ENCODE data around the gene ZNF467. TPM values are rescaled to one million over a fixed set of nuclear protein-coding genes. Genes with fewer than 3 reads are reported as not detected.

Gene ZNF467
- total RNA-seq, 2 donors from 2014 or later: 0.42 TPM; not detected in 1

DNA sequence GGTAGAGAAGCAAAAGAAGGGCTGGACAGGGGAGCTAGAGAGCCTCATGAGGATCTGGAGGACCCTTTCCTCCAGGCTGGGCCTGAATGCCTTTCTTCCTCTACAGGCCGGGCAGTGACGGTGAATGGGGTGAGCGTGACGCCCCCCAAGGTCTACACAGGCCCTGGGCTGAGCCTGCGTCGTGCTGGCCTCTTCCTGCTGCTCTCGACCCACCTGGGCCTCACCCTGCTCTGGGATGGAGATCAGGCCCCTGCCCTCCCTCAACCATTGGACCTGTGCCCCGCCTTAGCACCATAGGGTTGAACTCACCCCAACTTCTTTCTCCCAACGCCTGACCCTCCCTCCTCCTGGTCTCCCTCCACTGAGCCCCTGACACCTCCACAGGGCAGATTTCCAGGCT, 12.6 kb upstream of the ZNF467 start:
- Mint-ChIP-seq H3K27ac (no peak overlapping the region), H3K4me1 (no peaks in the 10 kb centered on the region), H3K9me3 (no peaks in the 10 kb centered on the region), H3K27me3 (peaks cover 14% of the 10 kb centered on the region), H3K36me3 (ENCODE audit: low read depth) (no peaks in the 10 kb centered on the region), H3K4me3 (no peak overlapping the region)
- ATAC-seq (replicated peaks): no peak

DNA sequence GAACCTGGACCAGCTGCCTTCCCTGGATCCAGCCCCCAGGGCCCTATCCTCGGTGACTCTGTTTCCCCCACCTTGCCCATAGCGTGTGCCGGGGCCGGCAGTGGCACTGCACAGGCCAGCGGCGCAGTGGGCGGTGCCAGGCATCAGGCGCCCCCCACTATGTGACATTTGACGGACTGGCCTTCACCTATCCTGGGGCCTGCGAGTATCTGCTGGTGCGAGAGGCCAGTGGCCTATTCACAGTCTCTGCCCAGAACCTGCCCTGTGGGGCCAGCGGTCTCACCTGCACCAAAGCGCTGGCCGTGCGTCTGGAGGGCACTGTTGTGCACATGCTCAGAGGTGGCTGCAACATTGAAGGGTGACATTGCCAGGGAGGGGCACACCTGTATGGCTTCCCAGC, 12.0 kb upstream of the ZNF467 start:
- Mint-ChIP-seq H3K4me3 (no peak overlapping the region), H3K36me3 (ENCODE audit: low read depth) (no peaks in the 10 kb centered on the region), H3K4me1 (no peaks in the 10 kb centered on the region), H3K9me3 (no peaks in the 10 kb centered on the region), H3K27me3 (peaks cover 11% of the 10 kb centered on the region), H3K27ac (no peak overlapping the region)
- no peak for ATAC-seq (replicated peaks)

DNA sequence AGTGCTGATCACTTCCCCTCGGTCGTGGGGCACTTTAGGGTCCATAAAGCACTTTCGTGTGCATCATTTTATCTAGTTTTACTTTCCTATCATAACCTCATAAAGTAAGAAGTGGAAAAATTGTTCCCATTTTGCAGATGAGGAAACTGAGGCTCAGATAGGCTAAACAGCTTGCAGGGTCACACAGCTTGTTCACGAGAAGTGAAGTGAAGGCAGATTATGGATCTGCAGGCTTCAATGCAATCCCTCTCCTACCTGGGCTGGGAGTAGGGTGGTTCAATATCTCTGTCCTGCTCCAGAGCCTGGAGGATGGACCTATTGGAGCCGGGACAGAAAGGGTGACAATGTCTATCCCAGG, 10.8 kb upstream of the ZNF467 start:
- Mint-ChIP-seq H3K4me3 (no peak overlapping the region), H3K9me3 (no peaks in the 10 kb centered on the region), H3K36me3 (ENCODE audit: low read depth) (no peaks in the 10 kb centered on the region), H3K4me1 (no peaks in the 10 kb centered on the region), H3K27me3 (peaks cover 6% of the 10 kb centered on the region), H3K27ac (no peak overlapping the region)
- ATAC-seq (replicated peaks): no peak

DNA sequence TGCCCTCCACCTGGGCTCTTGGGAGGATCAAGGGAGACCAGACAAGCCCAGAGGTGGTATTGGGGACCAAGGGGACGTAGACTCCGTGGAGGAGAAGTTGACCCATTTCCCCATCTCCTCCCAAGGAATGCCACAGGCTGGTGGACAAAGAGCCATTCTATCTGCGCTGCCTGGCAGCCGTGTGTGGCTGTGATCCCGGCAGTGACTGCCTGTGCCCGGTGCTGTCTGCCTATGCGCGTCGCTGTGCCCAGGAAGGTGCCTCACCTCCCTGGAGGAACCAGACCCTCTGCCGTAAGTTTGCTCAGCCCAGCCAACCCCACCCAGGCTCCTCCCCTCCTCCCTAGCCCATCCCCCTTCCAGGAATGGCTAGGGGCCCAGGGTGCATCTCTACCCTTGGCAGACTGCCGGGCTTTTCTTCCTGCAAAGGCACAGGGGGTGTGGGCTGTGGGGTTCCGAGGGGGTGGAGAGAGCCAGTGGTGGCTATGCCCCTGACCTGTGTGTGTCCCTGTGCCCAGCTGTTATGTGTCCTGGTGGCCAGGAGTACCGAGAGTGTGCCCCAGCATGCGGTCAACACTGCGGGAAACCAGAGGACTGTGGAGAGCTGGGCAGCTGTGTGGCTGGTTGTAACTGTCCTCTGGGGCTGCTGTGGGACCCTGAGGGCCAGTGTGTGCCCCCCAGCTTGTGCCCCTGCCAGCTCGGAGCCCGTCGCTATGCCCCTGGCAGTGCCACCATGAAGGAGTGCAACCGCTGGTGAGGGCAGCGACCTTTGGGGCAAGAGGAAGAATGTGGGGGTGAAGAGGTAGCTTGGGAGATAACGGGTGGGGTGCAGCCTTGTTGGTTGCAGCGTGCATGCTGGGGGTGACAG, 10.2 kb upstream of the ZNF467 start:
- Mint-ChIP-seq H3K27me3 (peaks cover 4% of the 10 kb centered on the region), H3K4me1 (no peaks in the 10 kb centered on the region), H3K9me3 (no peaks in the 10 kb centered on the region), H3K36me3 (ENCODE audit: low read depth) (no peaks in the 10 kb centered on the region), H3K27ac (no peak overlapping the region), H3K4me3 (no peak overlapping the region)
- ATAC-seq (replicated peaks): no peak

DNA sequence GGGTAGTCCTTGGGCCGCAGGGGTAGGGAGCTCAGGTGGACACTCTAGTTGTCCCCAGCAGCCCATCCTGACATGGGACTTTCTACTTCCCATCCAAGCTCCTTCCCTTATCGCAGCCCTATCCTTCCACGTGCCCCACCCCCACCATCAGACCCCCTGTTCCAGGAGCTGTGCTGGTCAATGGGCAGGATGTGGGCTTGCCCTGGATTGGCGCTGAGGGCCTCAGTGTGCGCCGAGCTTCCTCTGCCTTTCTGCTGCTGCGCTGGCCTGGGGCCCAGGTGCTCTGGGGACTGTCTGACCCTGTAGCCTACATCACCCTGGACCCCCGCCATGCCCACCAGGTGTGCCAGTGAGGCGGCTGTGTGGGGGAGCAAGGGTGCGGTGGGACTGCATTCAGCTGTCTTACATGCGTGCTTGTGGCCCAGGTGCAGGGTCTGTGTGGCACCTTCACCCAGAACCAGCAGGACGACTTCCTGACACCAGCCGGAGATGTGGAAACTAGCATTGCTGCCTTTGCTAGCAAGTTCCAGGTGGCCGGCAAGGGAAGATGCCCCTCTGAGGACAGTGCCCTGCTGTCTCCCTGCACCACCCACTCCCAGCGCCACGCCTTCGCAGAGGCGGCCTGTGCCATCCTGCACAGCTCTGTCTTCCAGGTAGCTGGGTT, 9.4 kb upstream of the ZNF467 start:
- Mint-ChIP-seq H3K36me3 (ENCODE audit: low read depth) (no peaks in the 10 kb centered on the region), H3K27me3 (no peaks in the 10 kb centered on the region)
- no peak for ATAC-seq (replicated peaks)

DNA sequence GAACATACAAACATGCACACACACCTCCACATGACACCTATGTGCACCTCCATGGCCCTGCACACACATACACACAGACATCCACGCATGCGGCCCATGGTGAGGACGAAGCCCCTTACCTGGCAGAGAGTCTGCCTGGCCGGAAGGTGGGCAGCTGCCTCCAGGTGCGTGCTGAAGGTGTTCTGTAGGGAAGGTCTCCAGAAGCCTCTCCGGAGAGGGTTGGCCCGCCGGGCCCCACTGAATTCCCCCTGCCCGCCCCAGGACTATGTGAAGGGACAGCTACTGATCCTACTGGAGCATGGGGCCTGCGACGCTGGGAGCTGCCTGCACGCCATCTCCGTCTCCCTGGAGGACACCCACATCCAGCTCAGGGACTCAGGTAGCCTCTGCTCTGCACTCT, 8.5 kb upstream of the ZNF467 start:
- ATAC-seq (replicated peaks): no peak
- H3K4me3 Mint-ChIP-seq: no peak overlapping the region
- H3K4me1 Mint-ChIP-seq: no peaks in the 10 kb centered on the region
- H3K36me3 Mint-ChIP-seq (ENCODE audit: low read depth): no peaks in the 10 kb centered on the region
- H3K27ac Mint-ChIP-seq: no peak overlapping the region
- no peaks in the 10 kb centered on the region for H3K27me3 Mint-ChIP-seq
- no peaks in the 10 kb centered on the region for H3K9me3 Mint-ChIP-seq

More for the DNA sequence above, 9.4 kb upstream of the ZNF467 start:
- no peak overlapping the region for H3K4me3 Mint-ChIP-seq
- no peaks in the 10 kb centered on the region for H3K9me3 Mint-ChIP-seq
- no peak overlapping the region for H3K27ac Mint-ChIP-seq
- H3K4me1 Mint-ChIP-seq: no peaks in the 10 kb centered on the region

DNA sequence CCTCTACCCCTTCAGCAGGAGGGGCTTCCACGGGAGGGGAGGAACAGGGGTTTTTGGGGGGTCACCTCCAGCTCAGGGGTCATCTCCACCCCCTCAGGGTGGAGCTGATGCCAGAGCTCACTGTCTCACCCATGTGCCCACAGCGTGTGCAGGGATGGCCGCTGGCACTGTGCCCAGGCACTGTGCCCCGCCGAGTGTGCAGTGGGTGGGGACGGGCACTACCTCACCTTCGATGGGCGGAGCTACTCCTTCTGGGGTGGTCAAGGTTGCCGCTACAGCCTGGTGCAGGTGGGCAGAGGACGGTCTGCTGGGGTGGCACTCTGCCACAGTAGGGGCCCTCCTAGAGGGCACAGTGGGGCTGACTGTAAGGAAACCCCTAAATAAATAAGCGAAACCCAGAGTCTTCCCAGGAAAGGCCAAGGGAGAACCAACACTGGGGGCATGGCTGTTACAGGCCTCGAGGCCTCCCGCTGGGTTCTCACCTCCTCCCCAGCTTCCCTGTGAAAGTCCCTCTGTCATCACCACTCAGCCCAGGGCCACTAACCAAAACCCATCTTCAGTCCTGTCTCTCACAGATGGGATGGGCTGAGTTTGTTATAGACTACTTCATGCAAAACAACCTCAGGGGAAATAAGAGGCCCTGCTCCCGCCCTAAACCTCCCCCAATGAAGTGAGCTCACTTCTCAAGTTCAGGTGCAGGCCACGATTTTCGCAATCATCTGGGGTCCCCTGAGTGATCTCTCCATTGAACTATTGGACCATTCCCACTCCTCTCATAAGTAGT, 7.4 kb upstream of the ZNF467 start:
- Mint-ChIP-seq H3K27me3 (no peaks in the 10 kb centered on the region), H3K36me3 (ENCODE audit: low read depth) (no peaks in the 10 kb centered on the region), H3K4me3 (no peak overlapping the region), H3K4me1 (no peaks in the 10 kb centered on the region), H3K9me3 (no peaks in the 10 kb centered on the region), H3K27ac (no peak overlapping the region)
- no peak for ATAC-seq (replicated peaks)

DNA sequence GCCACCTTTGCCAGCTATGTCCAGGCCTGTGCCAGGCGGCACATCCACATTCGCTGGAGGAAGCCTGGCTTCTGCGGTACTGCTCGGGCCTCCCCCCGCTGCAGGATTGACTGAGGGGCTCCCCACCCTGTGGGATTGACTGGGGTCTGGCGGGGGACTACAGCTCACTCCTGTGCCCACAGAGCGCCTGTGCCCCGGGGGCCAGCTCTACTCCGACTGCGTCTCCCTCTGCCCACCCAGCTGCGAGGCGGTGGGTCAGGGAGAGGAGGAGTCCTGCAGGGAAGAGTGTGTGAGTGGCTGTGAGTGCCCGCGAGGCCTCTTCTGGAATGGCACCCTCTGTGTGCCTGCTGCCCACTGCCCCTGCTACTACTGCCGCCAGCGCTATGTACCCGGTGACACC, 6.7 kb upstream of the ZNF467 start:
- H3K27ac Mint-ChIP-seq: no peak overlapping the region
- H3K4me3 Mint-ChIP-seq: no peak overlapping the region
- H3K9me3 Mint-ChIP-seq: no peaks in the 10 kb centered on the region
- H3K27me3 Mint-ChIP-seq: no peaks in the 10 kb centered on the region
- H3K4me1 Mint-ChIP-seq: no peaks in the 10 kb centered on the region
- ATAC-seq (replicated peaks): no peak
- H3K36me3 Mint-ChIP-seq (ENCODE audit: low read depth): no peaks in the 10 kb centered on the region

DNA sequence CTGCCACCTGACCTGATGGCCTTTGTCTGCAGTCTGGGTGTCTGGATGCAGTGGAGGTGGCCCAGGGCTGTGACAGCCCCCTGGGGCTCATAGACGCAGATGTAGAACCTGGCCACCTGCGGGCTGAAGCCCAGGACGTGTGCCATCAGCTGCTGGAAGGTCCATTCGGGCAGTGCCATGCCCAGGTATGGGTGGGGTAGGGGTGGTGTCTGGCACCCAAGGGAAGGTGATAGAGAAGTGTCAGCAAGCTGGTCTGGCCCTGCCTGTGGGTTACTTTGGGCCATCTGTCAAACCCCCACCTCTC, 6.1 kb upstream of the ZNF467 start:
- Mint-ChIP-seq H3K27ac (no peak overlapping the region), H3K4me3 (no peak overlapping the region), H3K27me3 (no peaks in the 10 kb centered on the region), H3K9me3 (no peaks in the 10 kb centered on the region), H3K4me1 (no peaks in the 10 kb centered on the region), H3K36me3 (ENCODE audit: low read depth) (no peaks in the 10 kb centered on the region)
- ATAC-seq (replicated peaks): no peak

DNA sequence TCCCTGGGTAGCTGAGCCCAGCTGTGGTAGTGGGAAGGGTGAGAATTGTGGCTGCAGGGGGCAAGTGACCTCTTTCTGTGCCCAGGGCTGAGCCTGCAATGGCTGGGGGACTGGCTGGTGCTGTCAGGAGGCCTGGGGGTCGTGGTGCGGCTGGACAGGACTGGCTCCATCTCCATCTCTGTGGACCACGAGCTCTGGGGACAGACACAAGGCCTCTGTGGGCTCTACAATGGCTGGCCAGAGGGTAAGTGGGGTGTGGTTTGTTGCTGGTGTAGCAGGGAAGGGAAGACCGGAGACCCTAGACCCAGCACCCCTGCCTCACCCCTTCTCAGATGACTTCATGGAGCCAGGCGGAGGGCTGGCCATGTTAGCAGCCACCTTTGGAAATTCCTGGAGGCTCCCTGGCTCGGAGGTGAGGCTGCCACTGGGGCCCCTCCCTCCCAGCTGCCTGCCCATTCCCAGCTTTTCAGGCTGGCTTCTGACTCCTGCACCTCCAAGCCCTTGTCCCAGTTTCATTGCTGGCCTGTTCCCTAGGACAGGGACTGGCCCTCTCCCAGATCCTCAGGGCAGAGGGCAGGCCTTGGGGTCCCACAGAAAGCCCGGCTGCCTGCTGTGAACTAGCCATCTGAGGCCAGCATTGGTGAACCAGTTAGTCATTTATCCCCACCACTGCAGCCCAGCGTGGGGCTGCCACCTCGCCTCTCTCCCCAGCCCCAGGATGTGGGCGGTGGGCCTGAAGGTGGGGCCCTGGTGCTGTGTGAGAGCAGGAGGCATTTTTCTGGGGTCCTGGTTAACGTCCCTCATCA, 5.5 kb upstream of the ZNF467 start:
- H3K27me3 Mint-ChIP-seq: no peaks in the 10 kb centered on the region
- H3K27ac Mint-ChIP-seq: no peak overlapping the region
- no peak for ATAC-seq (replicated peaks)
- H3K4me1 Mint-ChIP-seq: no peaks in the 10 kb centered on the region
- H3K36me3 Mint-ChIP-seq (ENCODE audit: low read depth): no peaks in the 10 kb centered on the region
- no peaks in the 10 kb centered on the region for H3K9me3 Mint-ChIP-seq
- H3K4me3 Mint-ChIP-seq: no peak overlapping the region

DNA sequence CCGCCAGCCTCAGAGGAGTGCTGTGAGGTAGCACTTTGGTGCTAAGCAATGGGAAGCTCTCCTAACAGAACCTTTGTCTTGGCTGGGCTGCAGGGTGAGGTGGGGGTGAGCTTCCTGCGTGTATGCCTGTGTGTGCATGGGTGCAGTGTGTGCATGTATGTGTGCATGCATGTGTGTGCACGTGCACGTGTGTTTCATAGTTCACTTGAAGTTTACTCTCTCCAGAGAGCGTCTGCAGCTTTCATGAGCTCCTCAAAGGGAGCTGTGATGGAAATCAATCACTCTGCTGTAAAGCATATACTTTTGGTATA, 4.9 kb upstream of the ZNF467 start:
- no peak for ATAC-seq (replicated peaks)
- Mint-ChIP-seq H3K4me1 (no peaks in the 10 kb centered on the region), H3K4me3 (no peak overlapping the region), H3K36me3 (ENCODE audit: low read depth) (no peaks in the 10 kb centered on the region), H3K27me3 (no peaks in the 10 kb centered on the region), H3K9me3 (no peaks in the 10 kb centered on the region), H3K27ac (no peak overlapping the region)

DNA sequence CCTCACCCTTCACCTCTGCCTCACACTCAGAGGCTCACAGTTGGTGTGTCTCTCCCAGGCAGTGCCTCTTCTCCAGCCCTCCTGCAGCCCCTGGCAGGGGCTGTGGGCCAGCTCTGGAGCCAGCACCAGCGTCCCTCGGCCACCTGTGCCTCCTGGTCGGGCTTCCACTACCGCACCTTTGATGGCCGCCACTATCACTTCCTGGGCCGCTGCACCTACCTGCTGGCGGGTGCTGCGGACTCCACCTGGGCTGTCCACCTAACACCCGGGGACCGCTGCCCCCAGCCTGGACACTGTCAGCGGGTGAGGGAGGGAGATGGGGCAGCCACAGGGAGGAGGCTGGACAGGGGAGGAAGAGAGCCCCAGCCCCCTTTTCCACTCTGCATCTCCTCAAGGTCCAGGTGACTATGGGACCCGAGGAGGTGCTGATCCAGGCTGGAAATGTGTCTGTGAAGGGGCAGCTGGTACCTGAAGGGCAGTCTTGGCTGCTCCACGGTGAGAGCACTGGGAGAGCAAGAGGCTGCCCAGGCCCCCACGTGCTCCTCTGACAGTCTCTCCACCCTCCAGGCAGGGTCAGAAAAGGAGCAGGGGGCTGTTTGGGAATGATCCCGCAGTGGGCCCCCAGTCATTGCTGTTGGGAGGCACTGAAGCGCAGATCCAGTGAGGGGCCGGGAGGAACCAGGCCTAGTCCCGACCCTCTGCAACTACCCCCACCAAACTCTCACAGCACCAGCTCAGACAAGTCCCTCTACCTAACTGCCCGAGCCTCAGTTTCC, 4.4 kb upstream of the ZNF467 start:
- H3K4me1 Mint-ChIP-seq: no peaks in the 10 kb centered on the region
- no peaks in the 10 kb centered on the region for H3K9me3 Mint-ChIP-seq
- no peaks in the 10 kb centered on the region for H3K36me3 Mint-ChIP-seq (ENCODE audit: low read depth)
- H3K27ac Mint-ChIP-seq: no peak overlapping the region
- no peaks in the 10 kb centered on the region for H3K27me3 Mint-ChIP-seq
- no peak overlapping the region for H3K4me3 Mint-ChIP-seq
- ATAC-seq (replicated peaks): no peak

DNA sequence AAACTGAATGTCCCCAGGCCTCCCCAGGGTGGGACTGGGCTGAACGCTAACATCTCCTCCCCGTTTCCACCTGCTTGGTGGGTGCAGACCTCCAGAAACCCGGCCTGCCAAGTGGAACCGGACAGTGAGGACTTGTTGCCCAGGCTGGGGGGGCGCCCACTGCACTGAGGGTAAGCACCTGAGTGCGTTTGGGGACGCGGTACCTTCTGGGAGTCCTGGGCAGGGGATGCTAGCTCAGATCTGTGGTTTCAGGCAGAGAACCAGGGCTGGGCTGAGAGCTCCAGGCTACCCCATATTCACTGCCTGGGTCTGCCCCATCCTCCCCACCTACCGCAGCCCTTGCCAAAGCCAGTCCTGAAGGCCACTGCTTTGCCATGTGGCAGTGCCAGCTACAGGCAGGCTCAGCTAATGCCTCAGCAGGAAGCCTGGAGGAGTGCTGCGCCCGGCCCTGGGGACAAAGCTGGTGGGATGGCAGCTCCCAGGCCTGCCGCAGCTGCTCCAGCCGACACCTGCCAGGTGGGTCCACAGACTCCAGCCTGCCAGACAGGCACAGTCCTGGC, 3.5 kb upstream of the ZNF467 start:
- Mint-ChIP-seq H3K27me3 (no peaks in the 10 kb centered on the region), H3K36me3 (ENCODE audit: low read depth) (no peaks in the 10 kb centered on the region), H3K4me3 (no peak overlapping the region), H3K9me3 (no peaks in the 10 kb centered on the region), H3K4me1 (no peaks in the 10 kb centered on the region), H3K27ac (no peak overlapping the region)
- no peak for ATAC-seq (replicated peaks)

DNA sequence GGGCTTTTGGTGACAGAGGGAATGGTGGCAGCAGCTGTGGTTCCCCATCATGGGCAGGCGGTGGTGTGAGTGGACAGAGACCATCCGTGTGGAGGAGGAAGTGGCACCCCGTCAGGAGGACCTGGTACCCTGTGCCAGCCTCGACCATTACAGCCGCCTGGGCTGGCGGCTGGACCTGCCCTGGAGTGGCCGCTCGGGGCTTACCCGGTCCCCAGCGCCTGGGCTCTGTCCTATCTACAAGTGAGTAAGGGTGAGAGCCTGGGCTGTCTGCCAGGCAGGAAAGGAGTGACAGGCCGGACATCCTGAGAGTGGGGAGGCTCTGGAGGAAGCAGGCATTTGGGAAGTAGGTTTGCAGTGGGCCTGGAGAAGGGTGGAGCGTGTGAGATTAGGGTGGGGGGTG, 2.9 kb upstream of the ZNF467 start:
- Mint-ChIP-seq H3K36me3 (ENCODE audit: low read depth) (no peaks in the 10 kb centered on the region), H3K27me3 (no peaks in the 10 kb centered on the region), H3K9me3 (no peaks in the 10 kb centered on the region), H3K4me3 (no peak overlapping the region), H3K27ac (no peak overlapping the region), H3K4me1 (no peaks in the 10 kb centered on the region)
- ATAC-seq (replicated peaks): no peak

Data from activated T-helper 17 cell treated with anti-CD3 and anti-CD28 coated beads, Interleukin-2, amount 50 U/mL, for 72 hours (primary cell).